Measurements from ENCODE around the gene MPDU1.
"Not testable (repeated sequence)": the region's sequence is repeated elsewhere in the genome, so short reads cannot be mapped to it uniquely, and the experiment has no call there.

The MPDU1 gene

GRCh38 chr17:7582396-7583252 is 1.0 kb upstream of the MPDU1 start:
- DNase-seq = no peak

GRCh38 chr17:7586673-7587419 is 3.2 kb downstream of the MPDU1 start:
- no peak for DNase-seq

- DNase-seq = no peak
Measured at GRCh38 chr17:7587420-7588151, 3.9 kb downstream of the MPDU1 start.

GRCh38 chr17:7588553-7589203 is 5.0 kb downstream of the MPDU1 start:
- DNase-seq = no peak

- peak; percentile 73 for DNase-seq
Measured at GRCh38 chr17:7589204-7589868, 5.7 kb downstream of the MPDU1 start.

- no peak for DNase-seq
Measured at GRCh38 chr17:7589891-7590691, 6.4 kb downstream of the MPDU1 start, which contains the start of gene SOX15. SOX15 (minus strand) TSS chr17:7590094; CDS start chr17:7589676, 418 bp downstream.

- no peak for DNase-seq
Measured at GRCh38 chr17:7590743-7591142, 7.1 kb downstream of the MPDU1 start.

- no peak for DNase-seq
Measured at GRCh38 chr17:7591596-7591995, 7.9 kb downstream of the MPDU1 start.

GRCh38 chr17:7592422-7593021 is 8.9 kb downstream of the MPDU1 start:
- no peak for DNase-seq

GRCh38 chr17:7593296-7593695 is 9.6 kb downstream of the MPDU1 start:
- no peak for DNase-seq

- DNase-seq = not testable (repeated sequence)
Measured at GRCh38 chr17:7597561-7597960, 13.9 kb downstream of the MPDU1 start.

- no peak for DNase-seq
Measured at GRCh38 chr17:7606280-7606679, 22.6 kb downstream of the MPDU1 start.

GRCh38 chr17:7610641-7611040 is 27.0 kb downstream of the MPDU1 start:
- no peak for DNase-seq

GRCh38 chr17:7611635-7612293 is 28.1 kb downstream of the MPDU1 start:
- DNase-seq = no peak

- no peak for DNase-seq
Measured at GRCh38 chr17:7612294-7612640, 28.6 kb downstream of the MPDU1 start.

- DNase-seq = no peak
Measured at GRCh38 chr17:7613769-7614424, 30.2 kb downstream of the MPDU1 start.

GRCh38 chr17:7614425-7615264 is 31.0 kb downstream of the MPDU1 start, which contains the start of gene FXR2:
FXR2 (minus strand) TSS chr17:7614897; CDS start chr17:7614532, 365 bp downstream.
- DNase-seq = peak; percentile 95

GRCh38 chr17:7615265-7615747 is 31.7 kb downstream of the MPDU1 start:
- DNase-seq = no peak

GRCh38 chr17:7618608-7619007 is 35.0 kb downstream of the MPDU1 start:
- DNase-seq = no peak
